Measurements from ENCODE around the gene GSK3A. TPM values are rescaled to one million over a fixed set of nuclear protein-coding genes. Genes with fewer than 3 reads are reported as not detected.
A peak's percentile ranks its signal among the peaks of the same experiment; 100 is the strongest.

The GSK3A gene
- total RNA-seq, 1 donor from 2014 or later = 12.4 TPM

- FAIRE-seq = no peak
- Histone ChIP-seq H3K4me3 (ENCODE audit: low read depth, low read length) (no peak overlapping the region), H3K36me3 (ENCODE audit: control insufficient read depth, insufficient read depth, low read length) (peaks cover 25% of the 10 kb centered on the region), H3K27me3 (ENCODE audit: control insufficient read depth, insufficient read depth, low read length) (no peaks in the 10 kb centered on the region)
- no peak for TF ChIP-seq CTCF (IDR thresholded peaks at IDR 0.05; ENCODE audit: insufficient read depth, low read length, severe bottlenecking)
- no peak for DNase-seq (ENCODE audit: low read depth)
Measured at GRCh38 chr19:42234364-42234763, 8.0 kb downstream of the GSK3A start.

- Histone ChIP-seq H3K27me3 (ENCODE audit: control insufficient read depth, insufficient read depth, low read length) (no peaks in the 10 kb centered on the region), H3K36me3 (ENCODE audit: control insufficient read depth, insufficient read depth, low read length) (peaks cover 26% of the 10 kb centered on the region), H3K4me3 (ENCODE audit: low read depth, low read length) (no peak overlapping the region)
- DNase-seq (ENCODE audit: low read depth) = no peak
- peak; percentile 40 for FAIRE-seq
- no peak for TF ChIP-seq CTCF (IDR thresholded peaks at IDR 0.05; ENCODE audit: insufficient read depth, low read length, severe bottlenecking)
Measured at GRCh38 chr19:42233678-42234292, 8.6 kb downstream of the GSK3A start.

- Histone ChIP-seq H3K27me3 (ENCODE audit: control insufficient read depth, insufficient read depth, low read length) (no peaks in the 10 kb centered on the region), H3K36me3 (ENCODE audit: control insufficient read depth, insufficient read depth, low read length) (peaks cover 26% of the 10 kb centered on the region), H3K4me3 (ENCODE audit: low read depth, low read length) (no peak overlapping the region)
- TF ChIP-seq CTCF (IDR thresholded peaks at IDR 0.05; ENCODE audit: insufficient read depth, low read length, severe bottlenecking) = no peak
- DNase-seq (ENCODE audit: low read depth) = no peak
- FAIRE-seq = no peak
Measured at GRCh38 chr19:42233106-42233505, 9.3 kb downstream of the GSK3A start.

- Histone ChIP-seq H3K4me3 (ENCODE audit: low read depth, low read length) (no peak overlapping the region), H3K27me3 (ENCODE audit: control insufficient read depth, insufficient read depth, low read length) (no peaks in the 10 kb centered on the region), H3K36me3 (ENCODE audit: control insufficient read depth, insufficient read depth, low read length) (peaks cover 26% of the 10 kb centered on the region)
- FAIRE-seq = no peak
- DNase-seq (ENCODE audit: low read depth) = no peak
- TF ChIP-seq CTCF (IDR thresholded peaks at IDR 0.05; ENCODE audit: insufficient read depth, low read length, severe bottlenecking) = no peak
Measured at GRCh38 chr19:42232435-42232834, 10.0 kb downstream of the GSK3A start.

- H3K27me3 ChIP-seq (ENCODE audit: control insufficient read depth, insufficient read depth, low read length) = no peaks in the 10 kb centered on the region
- no peak for DNase-seq (ENCODE audit: low read depth)
- no peak overlapping the region for H3K4me3 ChIP-seq (ENCODE audit: low read depth, low read length)
- FAIRE-seq = no peak
- H3K36me3 ChIP-seq (ENCODE audit: control insufficient read depth, insufficient read depth, low read length) = peaks cover 31% of the 10 kb centered on the region
- TF ChIP-seq CTCF (IDR thresholded peaks at IDR 0.05; ENCODE audit: insufficient read depth, low read length, severe bottlenecking) = no peak
Measured at GRCh38 chr19:42230571-42230970, 11.8 kb downstream of the GSK3A start.

GRCh38 chr19:42229855-42230351 lies 12.5 kb downstream of the GSK3A start:
- Histone ChIP-seq H3K27me3 (ENCODE audit: control insufficient read depth, insufficient read depth, low read length) (no peaks in the 10 kb centered on the region), H3K4me3 (ENCODE audit: low read depth, low read length) (no peak overlapping the region), H3K36me3 (ENCODE audit: control insufficient read depth, insufficient read depth, low read length) (peaks cover 31% of the 10 kb centered on the region)
- no peak for TF ChIP-seq CTCF (IDR thresholded peaks at IDR 0.05; ENCODE audit: insufficient read depth, low read length, severe bottlenecking)
- no peak for DNase-seq (ENCODE audit: low read depth)
- FAIRE-seq = peak; percentile 84
